GM21717 (cell line): ENCODE measurements around the gene KHK.
"Not testable (repeated sequence)": the region's sequence is repeated elsewhere in the genome, so short reads cannot be mapped to it uniquely, and the experiment has no call there.

ENCODE experiments used
- ATAC-seq: cut with Tn5 transposase; IDR thresholded peaks from one replicate; pipeline ENCODE4 v1.9.1; 2021; ENCODE audit warnings: mild to moderate bottlenecking, moderate library complexity; ENCODE audit not compliant: unreplicated experiment

Gene KHK

DNA sequence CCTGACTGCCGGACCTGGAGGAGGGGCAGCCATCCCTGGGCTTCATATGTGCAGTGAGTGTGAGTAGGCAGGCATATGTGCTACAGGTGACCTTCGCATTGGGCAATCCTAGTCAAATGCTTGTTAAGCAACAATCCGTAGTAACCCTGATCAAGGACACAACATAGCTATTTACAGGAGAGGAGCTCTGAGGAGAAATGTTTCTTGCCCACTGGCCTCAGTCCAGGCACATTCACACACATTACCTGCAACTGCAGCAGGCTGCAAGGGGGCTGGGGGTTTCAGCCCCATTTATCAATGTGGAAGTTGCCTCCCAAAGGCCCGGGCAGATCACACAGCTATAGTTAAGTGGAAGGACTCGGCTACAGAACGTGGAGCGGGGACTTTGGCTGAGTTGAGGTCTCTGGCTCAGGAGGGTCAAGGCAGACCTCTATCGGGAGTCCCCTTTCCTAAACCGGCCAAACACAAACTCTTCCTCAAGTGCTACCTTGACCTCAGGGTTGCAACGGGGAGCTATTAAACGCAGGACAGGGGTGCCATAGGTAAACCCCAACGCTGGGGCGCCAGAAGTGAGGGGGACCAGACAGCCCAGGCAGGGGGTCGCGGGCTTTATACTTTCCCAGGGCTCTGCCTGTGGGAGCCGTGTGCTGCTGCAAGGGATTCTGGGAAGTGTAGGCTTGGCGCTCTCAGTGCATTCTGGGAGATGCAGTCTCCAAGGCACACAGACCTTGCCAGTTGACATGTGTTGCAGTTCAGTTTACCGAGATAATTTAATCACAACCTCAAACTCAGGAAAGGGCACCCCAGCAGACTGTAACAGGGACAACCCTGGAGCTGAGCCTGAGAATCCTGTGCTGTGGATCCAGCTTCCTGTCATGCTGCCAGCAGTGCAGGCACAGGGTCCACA, 9.4 kb downstream of the KHK start:
- ATAC-seq: no peak

DNA sequence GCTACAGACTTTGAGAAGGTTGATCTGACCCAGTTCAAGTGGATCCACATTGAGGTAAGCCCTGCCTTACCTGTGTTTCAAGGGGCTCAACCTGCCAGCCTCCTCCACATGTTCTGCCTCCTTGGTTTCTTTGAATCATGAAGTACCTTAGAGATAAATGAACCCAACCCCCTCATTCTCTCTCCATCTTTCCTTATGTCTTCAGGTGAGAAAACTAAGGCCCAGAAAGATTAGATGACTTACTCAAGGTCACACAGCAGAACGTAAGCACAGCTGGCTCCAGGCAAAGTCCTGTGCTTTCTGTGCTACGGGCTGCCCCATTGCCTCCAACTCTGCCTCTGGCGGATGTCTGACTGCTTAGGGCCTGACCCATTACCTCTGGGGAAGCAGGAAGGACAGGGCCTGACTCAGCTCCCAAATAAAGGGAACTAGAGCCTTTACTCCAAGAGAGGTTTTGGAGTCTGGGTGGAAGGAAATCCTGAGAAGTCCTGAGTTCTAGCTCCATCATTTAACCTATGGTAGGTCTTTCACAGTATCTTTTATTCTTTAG, 10.3 kb downstream of the KHK start:
- ATAC-seq: no peak

DNA sequence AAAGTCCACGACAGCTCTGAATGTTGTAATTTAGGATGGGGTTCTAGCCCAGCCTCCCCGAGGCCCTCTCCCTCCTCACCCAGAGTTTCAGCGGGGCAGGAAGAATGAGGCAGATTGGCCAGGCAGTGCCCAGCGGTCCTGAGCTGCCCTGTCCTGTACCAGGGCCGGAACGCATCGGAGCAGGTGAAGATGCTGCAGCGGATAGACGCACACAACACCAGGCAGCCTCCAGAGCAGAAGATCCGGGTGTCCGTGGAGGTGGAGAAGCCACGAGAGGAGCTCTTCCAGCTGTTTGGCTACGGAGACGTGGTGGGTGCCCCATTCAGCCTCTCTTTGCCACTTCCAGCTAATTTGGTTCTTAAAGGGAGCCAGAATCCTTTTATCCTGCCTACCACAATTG, 10.8 kb downstream of the KHK start:
- no peak for ATAC-seq

DNA sequence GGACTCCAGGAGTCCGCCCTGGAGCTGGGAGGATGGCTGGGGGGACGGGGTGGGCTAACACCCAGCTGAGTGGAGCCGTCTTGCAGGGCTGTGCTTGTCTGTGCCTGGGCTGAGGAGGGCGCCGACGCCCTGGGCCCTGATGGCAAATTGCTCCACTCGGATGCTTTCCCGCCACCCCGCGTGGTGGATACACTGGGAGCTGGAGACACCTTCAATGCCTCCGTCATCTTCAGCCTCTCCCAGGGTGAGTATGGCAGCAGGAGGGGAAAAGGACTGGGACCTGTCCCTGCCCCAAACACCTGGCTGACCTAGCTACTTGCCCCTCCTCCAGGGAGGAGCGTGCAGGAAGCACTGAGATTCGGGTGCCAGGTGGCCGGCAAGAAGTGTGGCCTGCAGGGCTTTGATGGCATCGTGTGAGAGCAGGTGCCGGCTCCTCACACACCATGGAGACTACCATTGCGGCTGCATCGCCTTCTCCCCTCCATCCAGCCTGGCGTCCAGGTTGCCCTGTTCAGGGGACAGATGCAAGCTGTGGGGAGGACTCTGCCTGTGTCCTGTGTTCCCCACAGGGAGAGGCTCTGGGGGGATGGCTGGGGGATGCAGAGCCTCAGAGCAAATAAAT, 12.9 kb downstream of the KHK start:
- no peak for ATAC-seq

DNA sequence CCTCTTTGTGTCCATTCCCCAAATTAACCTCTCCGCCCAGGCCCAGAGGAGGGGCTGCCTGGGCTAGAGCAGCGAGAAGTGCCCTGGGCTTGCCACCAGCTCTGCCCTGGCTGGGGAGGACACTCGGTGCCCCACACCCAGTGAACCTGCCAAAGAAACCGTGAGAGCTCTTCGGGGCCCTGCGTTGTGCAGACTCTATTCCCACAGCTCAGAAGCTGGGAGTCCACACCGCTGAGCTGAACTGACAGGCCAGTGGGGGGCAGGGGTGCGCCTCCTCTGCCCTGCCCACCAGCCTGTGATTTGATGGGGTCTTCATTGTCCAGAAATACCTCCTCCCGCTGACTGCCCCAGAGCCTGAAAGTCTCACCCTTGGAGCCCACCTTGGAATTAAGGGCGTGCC, 13.5 kb downstream of the KHK start:
- ATAC-seq: no peak

DNA sequence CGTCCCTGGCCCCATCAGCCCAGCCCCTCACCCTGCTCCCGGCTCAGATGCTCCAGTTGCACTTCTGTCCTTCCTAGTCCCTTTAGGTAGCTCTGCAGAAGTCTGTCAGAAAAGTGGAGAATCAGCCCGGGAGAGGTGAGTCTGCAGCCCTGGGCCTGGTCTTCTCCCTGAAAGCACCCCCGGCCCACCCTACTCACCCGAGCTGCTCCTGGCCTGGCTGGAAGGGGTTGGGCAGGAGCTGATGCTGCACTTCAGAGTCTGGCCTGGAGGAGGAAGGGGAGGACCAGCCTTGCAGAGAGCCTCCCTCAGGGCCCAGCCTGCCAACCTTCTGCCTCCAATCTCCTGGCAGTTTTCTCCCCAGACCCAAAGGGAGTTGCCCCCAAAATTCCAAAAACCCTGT, 15.8 kb downstream of the KHK start:
- ATAC-seq: no peak

DNA sequence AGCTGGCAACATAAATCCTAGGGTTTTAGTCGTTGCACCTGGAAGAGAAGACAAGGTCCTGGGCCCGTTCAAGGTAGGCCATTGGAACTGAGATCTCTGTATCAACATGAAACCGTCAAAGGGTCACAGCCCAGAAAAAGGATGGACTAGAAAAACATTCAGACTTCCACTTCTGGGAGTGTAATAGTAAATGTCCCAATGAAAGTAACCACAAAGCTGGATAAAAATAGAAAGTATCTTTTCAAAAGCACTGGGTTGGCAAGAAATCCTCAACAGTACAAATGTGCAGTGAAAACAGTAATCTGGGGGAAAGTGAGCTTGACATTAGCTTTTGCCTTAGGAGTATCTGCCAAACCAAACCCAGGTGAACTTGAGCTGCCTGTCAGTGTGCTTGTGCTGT, 19.4 kb downstream of the KHK start:
- ATAC-seq: no peak

DNA sequence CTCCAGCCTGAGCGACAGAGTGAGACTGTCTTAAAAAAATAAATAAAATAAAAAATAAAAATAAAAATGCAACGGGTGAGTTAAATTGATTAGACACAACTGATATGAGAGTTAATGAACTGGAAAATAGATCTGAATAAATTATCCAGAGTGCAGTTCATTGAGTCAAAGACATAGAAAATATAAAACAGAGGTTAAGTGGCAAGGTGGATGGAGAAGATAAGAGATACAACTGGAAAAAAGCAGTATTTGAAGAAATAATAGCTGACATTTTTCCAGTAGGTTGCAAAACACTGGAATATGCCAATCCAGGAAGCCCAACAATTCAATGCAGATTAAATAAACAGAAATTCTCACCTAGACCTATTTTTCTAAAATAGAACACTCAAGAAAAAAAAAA, 21.6 kb downstream of the KHK start:
- ATAC-seq: no peak

DNA sequence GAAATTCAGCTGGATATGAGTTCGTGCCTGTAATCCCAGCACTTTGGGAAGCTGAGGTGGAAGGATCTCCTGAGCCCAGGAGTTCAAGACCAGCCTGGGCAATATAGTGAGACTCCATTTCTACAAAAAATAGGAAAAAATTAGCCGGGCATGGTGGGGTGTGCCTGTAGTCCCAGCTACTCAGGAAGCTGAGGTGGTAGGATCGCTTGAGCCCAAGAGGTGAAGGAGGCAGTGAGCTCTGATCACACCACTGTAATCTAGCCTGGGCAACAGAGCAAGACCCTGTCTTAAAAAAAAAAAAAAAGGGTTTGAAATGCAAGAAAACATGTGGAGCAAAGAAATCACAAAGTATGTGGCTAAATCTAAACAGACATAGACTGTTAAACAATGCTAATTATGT, 22.5 kb downstream of the KHK start:
- no peak for ATAC-seq

DNA sequence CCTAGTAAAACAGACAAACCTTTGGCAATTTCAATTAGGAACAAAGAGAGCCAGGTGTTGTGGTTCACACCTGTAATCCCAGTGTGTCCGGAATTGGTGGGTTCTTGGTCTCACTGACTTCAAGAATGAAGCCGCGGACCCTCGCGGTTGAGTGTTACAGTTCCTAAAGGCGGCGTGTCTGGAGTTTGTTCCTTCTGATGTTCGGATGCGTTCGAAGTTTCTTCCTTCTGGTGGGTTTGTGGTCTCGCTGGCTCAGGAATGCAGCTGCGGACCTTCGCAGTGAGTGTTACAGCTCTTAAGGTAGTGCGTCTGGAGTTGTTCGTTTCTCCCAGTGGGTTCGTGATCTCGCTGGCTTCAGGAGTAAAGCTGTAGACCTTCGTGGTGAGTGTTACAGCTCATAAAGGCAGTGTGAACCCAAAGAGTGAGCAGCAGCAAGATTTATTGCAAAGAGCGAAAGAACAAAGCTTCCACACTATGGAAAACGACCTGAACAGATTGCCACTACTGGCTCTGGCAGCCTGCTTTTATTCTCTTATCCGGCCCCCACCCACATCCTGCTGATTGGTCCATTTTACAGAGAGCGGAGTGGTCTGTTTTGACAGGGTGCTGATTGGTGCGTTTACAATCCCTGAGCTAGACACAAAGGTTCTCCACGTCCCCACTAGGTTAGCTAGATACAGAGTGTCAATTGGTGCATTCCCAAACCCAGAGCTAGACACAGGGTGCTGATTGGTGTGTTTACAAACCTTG, 24.2 kb downstream of the KHK start:
- ATAC-seq: not testable (repeated sequence)

DNA sequence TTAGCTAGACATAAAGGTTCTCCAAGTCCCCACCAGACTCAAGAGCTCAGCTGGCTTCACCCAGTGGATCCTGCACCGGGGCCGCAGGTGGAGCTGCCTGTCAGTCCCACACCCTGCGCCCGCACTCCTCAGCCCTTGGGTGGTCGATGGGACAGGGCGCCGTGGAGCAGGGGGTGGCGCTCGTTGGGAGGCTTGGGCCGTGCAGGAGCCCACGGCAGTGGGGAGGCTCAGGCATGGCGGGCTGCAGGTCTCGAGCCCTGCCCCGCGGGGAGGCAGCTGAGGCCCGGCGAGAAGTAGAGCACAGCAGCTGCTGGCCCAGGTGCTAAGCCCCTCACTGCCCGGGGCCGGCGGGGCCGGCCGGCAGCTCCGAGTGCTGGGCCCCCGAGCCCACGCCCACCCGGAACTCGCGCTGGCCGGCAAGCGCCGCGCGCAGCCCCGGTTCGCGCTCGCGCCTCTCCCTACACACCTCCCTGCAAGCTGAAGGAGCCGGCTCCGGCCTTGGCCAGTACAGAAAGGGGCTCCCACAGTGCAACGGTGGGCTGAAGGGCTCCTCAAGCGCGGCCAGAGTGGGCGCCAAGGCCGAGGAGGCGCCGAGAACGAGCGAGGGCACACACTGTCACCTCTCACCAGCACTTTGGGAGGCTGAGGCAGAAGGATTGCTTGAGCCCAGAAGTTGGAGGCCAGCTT, 25.0 kb downstream of the KHK start:
- ATAC-seq: not testable (repeated sequence)

DNA sequence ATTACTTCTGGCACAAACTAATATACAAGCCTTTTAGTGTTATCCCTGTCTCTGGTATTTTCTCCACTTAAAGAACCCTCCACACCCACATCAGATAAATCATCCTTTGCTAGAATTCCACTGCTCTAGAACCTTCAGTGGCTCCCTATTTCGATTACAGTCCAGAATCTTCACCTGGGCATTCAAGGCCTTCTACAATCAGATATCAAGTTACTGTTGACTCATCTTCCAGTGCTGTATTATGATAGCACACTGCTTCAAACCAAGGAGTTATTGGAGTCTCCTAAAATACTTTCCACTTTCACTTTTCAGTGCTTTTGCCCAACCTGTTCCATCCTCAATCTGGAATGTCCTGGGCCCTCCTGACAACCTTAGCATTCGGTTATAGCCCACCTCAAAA, 28.9 kb downstream of the KHK start:
- no peak for ATAC-seq

DNA sequence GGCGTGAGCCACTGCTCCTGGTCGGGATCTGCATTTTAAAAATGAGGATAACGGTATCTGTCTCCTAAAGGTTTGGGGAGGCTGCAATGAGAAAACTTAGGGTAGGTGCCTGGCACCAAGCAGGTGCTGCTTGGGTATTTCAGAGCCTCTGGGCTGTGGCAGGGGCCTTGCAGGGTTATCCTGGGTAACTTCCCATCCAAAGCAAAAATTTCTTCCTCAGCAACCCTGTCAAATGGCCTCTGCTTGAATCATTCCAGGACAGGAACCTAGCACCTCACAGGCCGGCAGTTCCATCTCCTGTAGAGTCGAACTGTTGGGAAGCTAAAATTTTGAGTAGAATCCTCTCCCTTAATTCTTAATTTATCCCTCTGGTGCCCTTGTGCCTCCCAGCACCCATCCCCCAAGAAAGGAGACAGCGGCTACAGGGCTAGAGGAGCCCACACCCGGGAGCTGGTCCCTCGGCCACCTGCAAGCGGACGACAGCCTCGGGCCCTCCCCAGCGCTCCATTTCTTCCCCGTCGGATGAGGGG, 31.5 kb downstream of the KHK start:
- ATAC-seq: no peak

DNA sequence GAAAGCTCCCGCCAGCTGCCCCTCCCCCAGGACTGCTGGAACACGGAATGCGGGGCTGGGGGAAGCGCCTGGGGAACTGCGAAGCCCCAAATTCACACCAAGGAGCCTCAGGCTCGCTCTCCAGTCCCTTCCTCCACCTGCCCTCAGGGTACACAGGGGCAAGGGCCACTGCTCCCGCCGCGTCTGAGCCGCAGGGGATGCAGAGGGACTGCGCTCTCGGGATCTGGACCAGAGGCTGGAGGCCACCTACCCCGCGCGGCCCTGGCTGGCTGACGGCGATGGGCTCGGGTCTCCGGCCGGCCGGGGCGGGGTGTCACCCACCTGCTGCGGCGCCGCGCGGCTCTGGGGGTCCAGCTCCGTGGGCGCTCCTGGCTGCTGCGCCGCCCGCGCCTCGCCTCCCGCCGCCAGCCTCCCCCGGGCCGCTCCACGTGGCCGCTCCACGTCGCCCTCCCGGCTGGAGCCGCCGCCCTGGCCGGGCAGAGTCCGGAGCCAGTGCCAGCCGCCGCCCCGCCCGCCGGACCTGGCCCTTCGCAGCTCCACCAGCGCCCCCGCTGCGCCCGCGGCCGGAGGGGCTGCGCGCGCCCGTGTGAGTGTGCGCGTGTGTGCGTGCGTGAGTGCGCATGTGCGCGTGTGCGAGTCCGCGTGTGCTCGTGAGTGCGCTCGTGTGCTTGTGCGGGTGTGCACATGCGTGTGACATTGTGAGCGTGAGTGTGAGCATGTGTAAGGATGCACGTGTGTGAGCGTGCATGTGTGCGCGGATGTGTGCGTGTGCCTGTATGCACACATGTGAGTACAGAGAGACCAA, 32.2 kb downstream of the KHK start, which contains the start of gene CGREF1:
Gene CGREF1, minus strand, starts transcription at position 604 of the 805 bp plus-strand sequence. CDS start 14,762 bp downstream, outside the sequence.
- ATAC-seq: no peak

DNA sequence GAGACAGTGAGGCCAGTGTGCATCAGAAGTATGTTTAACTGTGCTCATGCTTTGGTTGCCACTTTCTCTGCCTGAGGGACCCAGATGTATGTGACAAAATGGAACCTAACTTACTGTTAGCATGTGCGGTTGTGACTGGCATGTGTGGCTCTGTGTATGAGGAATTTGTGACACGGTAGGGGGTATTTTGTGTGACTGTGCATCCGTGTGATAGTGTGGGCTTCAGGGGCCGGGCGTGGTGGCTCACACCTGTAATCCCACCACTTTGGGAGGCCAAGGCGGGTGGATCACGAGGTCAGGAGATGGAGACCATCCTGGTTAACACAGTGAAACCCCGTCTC, 32.7 kb downstream of the KHK start:
- not testable (repeated sequence) for ATAC-seq

DNA sequence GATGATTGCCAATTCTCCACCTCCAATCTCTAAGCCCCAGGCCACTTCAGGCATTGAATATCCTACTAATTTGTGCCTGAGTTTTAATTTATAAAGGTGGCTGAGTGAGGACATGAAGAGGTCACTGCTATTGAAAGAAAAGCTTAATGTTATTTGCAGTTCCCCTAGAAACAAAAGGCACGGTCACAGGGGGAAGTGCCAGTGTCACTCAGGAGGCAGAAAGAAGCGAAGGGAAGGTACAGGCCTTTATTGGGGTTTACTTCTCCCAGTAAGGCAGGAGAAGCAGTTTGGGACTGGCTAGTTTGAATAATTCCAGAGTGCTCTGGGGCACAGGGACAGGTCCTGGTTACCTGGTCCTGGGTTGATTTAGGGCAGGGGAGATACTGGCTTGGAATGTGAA, 35.3 kb downstream of the KHK start:
- ATAC-seq: no peak

DNA sequence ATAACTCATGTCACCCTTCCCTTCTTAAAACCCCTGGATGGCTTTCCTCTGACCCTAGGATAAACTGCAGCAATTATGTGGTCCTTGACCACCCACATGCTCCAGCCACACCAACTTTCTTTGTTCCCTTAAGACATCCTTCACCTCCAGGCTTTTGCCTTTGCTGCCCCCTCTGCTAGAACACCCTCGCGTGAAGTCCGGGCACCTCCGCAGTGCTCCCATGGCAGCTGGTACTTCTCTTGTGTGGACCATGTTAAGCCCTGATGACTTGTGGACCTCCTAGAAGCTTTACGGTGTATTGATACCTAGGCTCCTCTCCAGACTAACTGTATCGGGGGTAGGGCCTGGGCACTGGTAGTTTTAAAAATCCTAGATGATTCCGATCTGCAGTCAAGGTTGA, 36.2 kb downstream of the KHK start:
- no peak for ATAC-seq

DNA sequence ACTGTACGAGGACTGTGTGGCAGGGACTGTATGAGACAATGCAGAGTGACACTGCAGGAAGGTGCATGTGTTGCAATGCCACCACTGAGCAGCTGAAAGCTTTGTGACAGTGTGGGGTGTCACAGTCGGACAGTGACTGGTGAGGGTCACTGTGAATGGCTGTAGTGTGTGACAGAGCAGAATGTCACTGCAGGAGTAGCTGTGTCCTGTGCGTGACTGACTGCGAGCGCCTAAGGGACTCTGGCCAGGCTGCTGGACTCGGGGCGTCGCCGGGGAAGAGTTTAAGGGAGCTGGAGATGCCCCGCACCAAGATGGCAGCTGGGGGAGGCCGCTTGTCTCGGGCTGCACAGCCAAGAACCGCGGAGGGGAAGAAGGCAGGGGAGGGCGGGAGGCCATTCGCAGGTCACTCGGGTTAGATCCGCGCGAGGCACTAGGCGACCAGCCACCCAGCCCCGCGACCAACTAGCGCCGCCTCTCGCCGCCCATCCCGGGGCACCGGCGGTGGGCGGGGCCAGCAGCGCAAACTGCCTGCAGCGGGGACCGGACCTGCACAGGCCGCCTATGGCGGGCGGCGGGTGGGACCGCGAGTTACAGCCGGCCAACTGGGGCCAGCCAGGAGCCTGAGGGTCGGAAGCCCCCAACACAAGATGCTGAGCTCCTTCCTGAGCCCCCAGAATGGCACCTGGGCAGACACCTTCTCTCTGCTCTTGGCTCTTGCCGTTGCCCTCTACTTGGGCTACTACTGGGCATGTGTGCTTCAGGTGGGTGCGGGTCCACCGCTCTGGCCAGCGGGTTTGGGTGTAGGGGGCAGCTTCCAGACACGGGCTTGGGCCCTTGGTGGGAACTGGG, 37.0 kb downstream of the KHK start, which contains the start of gene ABHD1:
Gene ABHD1, plus strand, starts transcription at position 514 of the 849 bp plus-strand sequence. Its CDS starts 134 bp downstream, at position 648.
- no peak for ATAC-seq

DNA sequence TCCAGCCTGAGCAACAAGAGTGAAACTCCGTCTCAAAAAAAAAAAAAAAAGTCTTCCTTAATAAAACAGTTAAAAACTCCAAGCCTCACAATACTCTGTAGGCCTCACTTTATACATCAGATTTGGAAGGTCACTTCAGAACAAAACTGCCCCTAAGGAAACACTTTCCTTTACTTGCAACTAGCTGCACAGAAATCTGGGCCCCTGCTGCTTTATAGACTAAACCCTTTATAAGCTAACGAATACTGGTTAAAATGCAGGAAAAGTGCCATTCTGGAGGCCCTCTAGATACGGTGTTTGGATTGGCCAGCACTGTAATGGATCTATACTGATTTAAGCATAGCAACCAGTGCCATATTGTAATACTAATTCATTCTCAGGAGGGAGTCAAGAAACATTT, 38.5 kb downstream of the KHK start:
- ATAC-seq: no peak
